ENCODE results near the gene SLC6A6.
"Not testable (repeated sequence)": the region's sequence is repeated elsewhere in the genome, so short reads cannot be mapped to it uniquely, and the experiment has no call there.

The SLC6A6 gene

GRCh38 chr3:14397531-14397930 is 4.9 kb upstream of the SLC6A6 start:
- in situ Hi-C loops (cut with HindIII; ENCODE audit: low sequenced_read_pairs): no loop called here

DNA sequence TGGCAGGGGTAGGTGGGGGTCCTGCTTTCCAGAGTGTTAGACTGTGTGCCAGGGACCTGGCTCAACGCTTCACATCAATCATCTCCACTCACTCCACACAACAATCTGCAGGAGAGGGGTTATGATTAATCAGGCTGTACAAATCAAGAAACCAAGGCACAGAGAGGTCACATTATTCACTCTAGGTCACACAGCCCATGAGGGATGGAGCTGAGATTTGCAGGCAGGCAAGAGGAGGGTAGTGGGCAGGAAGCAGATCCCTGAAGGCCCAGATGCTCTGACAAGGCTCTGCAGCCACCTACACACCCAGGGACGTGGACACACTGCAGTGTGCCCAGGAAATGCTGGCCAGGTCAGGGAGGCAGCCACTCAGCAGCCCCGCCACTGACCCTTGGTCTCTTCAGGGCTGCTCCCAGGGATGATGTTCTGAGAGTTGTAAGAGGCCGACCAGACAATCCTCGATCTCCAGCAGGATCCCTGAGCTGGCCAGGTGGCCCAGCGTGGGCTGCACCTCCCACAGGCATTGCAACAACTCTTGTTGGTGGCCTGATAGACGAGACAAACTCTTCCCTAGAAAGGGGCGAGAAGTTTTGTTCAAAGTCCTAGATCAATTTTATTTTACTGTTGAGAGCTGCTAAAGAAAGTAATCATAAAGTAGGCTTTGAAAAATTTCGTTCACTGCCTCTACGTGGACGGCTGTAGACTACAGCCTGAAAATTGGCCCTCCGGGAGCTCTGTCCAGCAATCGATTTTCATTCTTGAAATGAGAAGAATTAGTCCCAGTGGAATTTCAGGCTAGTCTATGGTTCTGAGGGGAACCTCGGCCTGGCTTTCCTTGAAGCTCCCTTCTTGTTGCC is 4.2 kb upstream of the SLC6A6 start:
- in situ Hi-C loops (cut with HindIII; ENCODE audit: low sequenced_read_pairs): no loop called here

GRCh38 chr3:14398797-14399106 is 3.7 kb upstream of the SLC6A6 start:
- in situ Hi-C loops (cut with HindIII; ENCODE audit: low sequenced_read_pairs): no loop called here

GRCh38 chr3:14401692-14402303 is 608 bp upstream of the SLC6A6 start:
- in situ Hi-C loops (cut with HindIII; ENCODE audit: low sequenced_read_pairs): loop anchor here (5.0 kb wide), 1 partner anchor 51 kb away; no protein-coding TSS in a partner anchor

DNA sequence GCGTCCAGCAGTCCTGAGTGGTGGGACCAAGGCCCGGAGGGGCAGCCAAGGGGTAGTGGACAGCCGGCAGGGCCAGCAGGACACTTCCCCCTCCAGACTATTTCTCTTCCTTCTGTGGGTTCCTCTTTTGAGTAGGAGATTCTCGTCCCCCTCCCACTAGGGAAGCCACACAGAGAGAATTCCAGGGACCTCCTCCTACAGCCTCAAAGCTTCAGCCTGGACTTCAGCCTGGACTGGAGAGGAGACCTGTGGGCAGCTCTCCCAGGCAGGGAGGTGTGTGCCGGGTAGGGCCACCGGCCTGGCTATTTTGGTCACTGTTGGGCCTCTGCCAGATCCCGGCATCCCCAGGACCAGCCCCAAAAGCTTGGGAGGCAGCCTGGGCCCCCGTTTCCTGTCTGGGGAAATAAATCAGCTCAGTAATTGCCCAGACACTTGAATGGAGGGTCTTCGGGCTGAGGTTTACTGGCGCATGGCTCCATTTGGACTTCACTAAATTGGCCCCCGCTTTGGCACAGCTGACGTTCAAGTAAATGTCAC is 1.3 kb downstream of the SLC6A6 start:
- in situ Hi-C loops (cut with HindIII; ENCODE audit: low sequenced_read_pairs): loop anchor here (5.0 kb wide), 1 partner anchor 49 kb away; no protein-coding TSS in a partner anchor

DNA sequence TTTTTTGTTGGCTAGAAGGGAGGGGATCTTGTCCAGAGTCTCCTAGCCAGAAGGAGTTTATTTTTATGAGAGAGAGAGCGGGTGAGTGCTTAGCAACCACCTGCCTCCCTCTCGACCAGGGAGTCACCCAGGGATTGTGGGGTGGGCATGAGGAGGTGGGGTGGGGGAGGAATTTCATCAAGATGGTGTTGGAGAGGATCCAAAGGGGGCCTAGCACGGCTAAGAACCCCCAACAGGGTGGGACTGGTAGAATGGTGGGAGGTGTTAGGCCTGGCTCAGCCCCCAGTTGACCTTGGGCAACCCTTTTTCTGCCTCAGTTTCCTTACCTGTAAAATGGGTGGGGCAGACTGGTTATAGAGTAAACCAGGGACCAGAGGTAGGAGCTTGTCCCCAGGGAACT is 1.8 kb downstream of the SLC6A6 start:
- in situ Hi-C loops (cut with HindIII; ENCODE audit: low sequenced_read_pairs): loop anchor here (5.0 kb wide), 1 partner anchor 48 kb away; no protein-coding TSS in a partner anchor

- in situ Hi-C loops (cut with HindIII; ENCODE audit: low sequenced_read_pairs): loop anchor here (5.0 kb wide), 1 partner anchor 48 kb away; no protein-coding TSS in a partner anchor
These were observed 2.4 kb downstream of the SLC6A6 start for GRCh38 chr3:14404631-14405359.

DNA sequence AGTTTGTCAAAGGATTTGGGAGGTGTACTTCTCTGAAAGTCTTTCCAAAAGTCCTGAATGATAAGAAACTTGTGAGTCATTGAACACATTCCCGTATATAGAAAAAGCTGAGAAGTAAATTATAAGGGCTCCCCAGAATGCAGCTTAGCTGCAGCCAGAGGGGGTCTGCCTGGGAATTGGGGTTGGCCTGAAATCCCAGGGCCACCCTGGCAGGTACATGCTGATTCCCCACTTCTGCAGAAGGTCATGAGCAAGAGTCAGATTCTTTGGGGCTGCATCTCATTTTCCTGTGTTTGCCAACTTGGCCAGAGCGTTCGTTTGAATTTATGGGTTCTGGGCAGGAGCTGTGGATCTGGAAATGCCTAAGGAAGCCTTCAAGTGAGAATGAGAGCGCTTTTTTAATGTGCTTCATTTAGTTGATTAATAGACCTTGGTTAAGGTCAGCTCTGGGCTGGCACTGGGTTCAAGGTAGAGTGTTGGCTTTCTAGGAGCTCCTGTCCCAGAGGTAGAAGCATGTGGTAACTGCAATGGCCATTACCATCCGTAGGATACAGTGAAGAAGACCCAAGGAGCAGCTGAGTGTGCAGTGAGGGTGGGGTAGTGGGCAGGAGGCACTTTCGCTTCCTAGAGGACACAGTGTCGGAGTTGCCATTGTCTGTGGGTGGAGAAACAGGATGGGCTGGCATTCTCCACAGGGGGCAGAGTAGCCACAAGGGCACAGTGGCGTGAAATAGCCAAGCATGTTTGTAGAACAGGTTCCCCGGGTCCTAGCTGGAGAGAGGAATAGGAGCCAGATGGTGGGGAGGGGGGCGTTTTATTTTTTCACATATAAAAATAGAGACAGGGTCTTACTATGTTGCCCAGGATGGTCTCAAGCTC is 3.2 kb downstream of the SLC6A6 start:
- in situ Hi-C loops (cut with HindIII; ENCODE audit: low sequenced_read_pairs): no loop called here

DNA sequence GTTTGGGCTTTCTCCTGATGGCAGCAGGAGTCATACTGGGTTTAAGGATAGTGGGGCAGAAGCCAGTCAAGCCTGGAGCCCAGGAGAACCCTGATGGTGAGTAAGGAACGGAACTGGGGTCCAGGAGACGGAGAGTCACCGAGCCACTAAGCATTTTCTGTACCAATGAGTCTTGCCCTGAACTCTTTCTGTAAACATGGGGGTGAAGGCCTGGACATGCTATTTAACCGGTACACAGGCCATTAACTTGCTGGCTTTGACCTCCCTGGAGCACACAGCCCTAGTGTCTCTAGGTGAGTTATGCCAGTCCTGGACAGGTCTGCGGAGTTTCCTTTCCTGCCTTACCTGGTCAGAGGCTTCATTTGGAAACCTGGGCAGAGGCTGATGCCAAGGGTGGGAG is 3.9 kb downstream of the SLC6A6 start:
- in situ Hi-C loops (cut with HindIII; ENCODE audit: low sequenced_read_pairs): no loop called here

DNA sequence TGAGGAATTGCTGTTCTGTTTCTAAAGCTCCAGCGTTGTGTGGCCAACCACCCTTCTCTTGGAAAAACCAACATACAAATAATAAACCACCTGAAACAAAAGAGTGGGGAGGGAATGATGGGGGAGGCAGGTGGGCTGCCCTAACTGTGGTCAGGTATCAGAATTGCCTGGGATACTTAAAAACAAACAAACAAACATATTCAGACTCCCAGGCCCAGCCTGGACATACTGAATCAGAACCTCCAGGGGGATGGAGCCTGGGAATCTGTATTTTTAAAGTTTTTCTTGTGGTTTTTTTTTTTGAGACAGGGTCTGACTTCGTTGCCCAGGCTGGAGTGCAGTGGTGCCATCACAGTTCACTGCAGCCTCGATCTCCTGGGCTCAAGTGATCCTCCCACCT is 4.4 kb downstream of the SLC6A6 start:
- in situ Hi-C loops (cut with HindIII; ENCODE audit: low sequenced_read_pairs): no loop called here

GRCh38 chr3:14407203-14407602 is 4.8 kb downstream of the SLC6A6 start:
- in situ Hi-C loops (cut with HindIII; ENCODE audit: low sequenced_read_pairs): no loop called here

- in situ Hi-C loops (cut with HindIII; ENCODE audit: low sequenced_read_pairs): not testable (repeated sequence)
These were observed 7.3 kb downstream of the SLC6A6 start for GRCh38 chr3:14409779-14410063.

DNA sequence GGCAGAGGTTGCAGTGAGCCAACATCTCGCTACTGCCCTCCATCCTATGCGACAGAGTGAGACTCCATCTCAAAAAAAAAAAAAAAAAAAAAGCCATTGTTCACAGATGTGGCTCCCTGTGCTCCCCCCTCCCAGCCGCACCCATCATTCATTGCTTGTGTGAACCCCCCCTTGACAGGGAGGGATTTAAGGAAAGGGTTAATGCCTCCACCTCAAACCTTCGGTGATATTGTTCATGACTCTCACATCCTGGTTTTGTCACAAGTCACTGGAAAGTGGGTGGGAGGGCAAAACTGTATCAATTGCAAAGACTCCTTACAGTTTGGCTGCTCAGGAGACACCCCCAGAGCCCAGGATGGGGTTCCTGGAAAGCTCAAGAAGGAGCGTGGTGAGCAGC is 7.7 kb downstream of the SLC6A6 start:
- in situ Hi-C loops (cut with HindIII; ENCODE audit: low sequenced_read_pairs): no loop called here

GRCh38 chr3:14410503-14411165 is 8.2 kb downstream of the SLC6A6 start:
- in situ Hi-C loops (cut with HindIII; ENCODE audit: low sequenced_read_pairs): no loop called here

DNA sequence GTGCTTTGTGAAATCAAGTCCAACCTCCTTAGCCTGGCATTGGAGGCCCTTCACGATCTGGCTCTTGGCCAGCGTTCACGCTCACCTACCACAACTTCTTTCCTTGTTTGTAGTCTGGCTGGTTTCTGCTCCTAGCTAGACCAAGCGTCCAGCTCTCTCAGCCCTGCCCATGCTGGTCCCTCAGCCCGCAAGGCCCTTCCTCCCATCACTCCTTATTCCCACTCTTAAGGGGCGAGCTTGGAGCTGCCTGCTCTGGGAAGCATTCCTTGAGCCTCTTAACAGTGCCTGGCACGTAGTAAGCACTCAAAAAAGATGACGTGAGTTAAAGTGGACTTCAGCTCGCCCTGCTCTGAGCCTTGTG is 8.7 kb downstream of the SLC6A6 start:
- in situ Hi-C loops (cut with HindIII; ENCODE audit: low sequenced_read_pairs): no loop called here

DNA sequence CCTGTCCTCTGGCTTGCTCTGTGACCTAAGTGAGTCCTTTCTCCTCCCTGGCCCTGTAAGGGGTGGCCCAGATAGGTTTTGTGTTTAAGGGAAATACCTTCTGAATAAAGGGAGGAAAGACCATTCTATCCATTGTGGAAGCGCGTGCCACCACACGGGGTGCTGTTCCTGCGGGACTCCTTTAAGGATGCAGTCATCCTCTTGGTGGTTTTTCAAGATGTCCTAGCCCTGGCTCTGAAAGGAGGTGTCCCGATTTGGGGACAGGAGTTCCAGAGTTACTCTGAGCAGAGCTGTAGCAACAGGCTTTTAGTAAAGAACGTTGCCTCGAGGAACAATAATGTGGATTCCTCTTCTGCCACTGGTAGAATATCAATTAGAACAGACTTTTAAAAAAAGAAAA is 9.6 kb downstream of the SLC6A6 start:
- in situ Hi-C loops (cut with HindIII; ENCODE audit: low sequenced_read_pairs): no loop called here

DNA sequence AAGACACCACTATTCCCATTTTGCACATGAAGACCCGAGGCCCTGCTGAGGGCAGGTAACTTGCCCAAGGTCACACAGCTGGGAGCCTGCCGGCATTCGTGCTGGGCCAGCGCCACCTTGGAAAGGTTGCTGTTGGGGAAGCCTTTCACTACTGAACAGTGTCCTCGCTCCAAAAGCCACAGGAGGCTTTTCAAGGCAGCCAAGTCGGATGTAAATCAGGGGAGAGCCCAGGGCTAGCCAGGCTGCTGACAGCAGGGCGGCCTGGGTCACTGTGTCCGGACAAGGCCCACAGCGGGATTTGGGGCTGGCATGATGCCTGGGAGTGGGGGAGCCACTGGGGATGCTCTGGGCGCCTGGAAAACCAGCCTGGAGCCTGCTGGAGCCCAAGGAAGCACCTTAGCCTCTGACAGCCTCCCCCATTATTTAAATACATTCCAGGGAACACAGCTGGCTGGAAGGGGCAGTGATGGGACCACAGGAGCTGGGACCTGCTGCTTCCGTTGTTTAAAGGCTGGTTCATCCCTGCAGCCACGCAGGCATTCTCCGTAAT is 10.5 kb downstream of the SLC6A6 start:
- in situ Hi-C loops (cut with HindIII; ENCODE audit: low sequenced_read_pairs): no loop called here

GRCh38 chr3:14413381-14414071 is 11.1 kb downstream of the SLC6A6 start:
- in situ Hi-C loops (cut with HindIII; ENCODE audit: low sequenced_read_pairs): no loop called here

- in situ Hi-C loops (cut with HindIII; ENCODE audit: low sequenced_read_pairs): no loop called here
These were observed 12.5 kb downstream of the SLC6A6 start for GRCh38 chr3:14414846-14415464.
